HEK293T (cell line): ENCODE results near the gene TTYH2.

ENCODE experiments used
- ARNT ChIP-seq: fragments of 450-650 bp; IDR thresholded peaks from 2 replicates; pipeline ENCODE4 v1.6.1; 2017; ENCODE audit warnings: mild to moderate bottlenecking
- BHLHE40 ChIP-seq: fragments of 450-650 bp; IDR thresholded peaks from 2 replicates; pipeline ENCODE4 v1.6.1; 2016; ENCODE audit warnings: mild to moderate bottlenecking, moderate library complexity, borderline replicate concordance
- CTBP1 ChIP-seq: fragments of 450-650 bp; IDR thresholded peaks from 2 replicates; pipeline ENCODE4 v1.6.1; 2016; ENCODE audit warnings: borderline replicate concordance
- ELF4 ChIP-seq: fragments of 450-650 bp; IDR thresholded peaks from 2 replicates; pipeline ENCODE4 v1.6.1; 2017; ENCODE audit warnings: antibody characterized with exemption
- FOXK2 ChIP-seq: fragments of 450-650 bp; IDR thresholded peaks from 2 replicates; pipeline ENCODE4 v1.6.1; 2016; ENCODE audit warnings: mild to moderate bottlenecking
- FOXM1 ChIP-seq: fragments of 450-650 bp; IDR thresholded peaks from 2 replicates; pipeline ENCODE4 v1.6.1; 2017; ENCODE audit warnings: mild to moderate bottlenecking, borderline replicate concordance
- HDGF ChIP-seq: fragments of 450-650 bp; IDR thresholded peaks from 2 replicates; pipeline ENCODE4 v1.6.1; 2017; ENCODE audit warnings: antibody characterized with exemption, borderline replicate concordance
- L3MBTL2 ChIP-seq: fragments of 450-650 bp; conservative IDR thresholded peaks from 2 replicates; pipeline ENCODE4 v1.6.1; 2016; ENCODE audit warnings: mild to moderate bottlenecking
- LEF1 ChIP-seq: fragments of 450-650 bp; IDR thresholded peaks from 2 replicates; pipeline ENCODE4 v1.6.1; 2017; ENCODE audit warnings: mild to moderate bottlenecking, borderline replicate concordance
- NFRKB ChIP-seq: fragments of 450-650 bp; IDR thresholded peaks from 2 replicates; pipeline ENCODE4 v1.6.1; 2016; ENCODE audit warnings: mild to moderate bottlenecking, moderate library complexity
- SP1 ChIP-seq: fragments of 450-650 bp; IDR thresholded peaks from 2 replicates; pipeline ENCODE4 v1.6.1; 2017
- TARDBP ChIP-seq: fragments of 450-650 bp; IDR thresholded peaks from 2 replicates; pipeline ENCODE4 v1.6.1; 2016
- TF ChIP-seq, protein P1 (sequence below): fragments of 450-650 bp; IDR thresholded peaks from 2 replicates; pipeline ENCODE4 v1.6.1; 2016

- TF ChIP-seq ELF4 (no peak), HDGF (no peak), FOXK2 (no peak), FOXM1 (no peak), CTBP1 (no peak), SP1 (no peak), BHLHE40 (no peak), NFRKB (no peak), L3MBTL2 (0 out of 2 replicates have a peak, but pooled peaks have one; percentile 29), LEF1 (peak; percentile 79; the same call in 1 of the 2 replicates), TARDBP (no peak), ARNT (no peak)
- TF ChIP-seq, protein P1, sequence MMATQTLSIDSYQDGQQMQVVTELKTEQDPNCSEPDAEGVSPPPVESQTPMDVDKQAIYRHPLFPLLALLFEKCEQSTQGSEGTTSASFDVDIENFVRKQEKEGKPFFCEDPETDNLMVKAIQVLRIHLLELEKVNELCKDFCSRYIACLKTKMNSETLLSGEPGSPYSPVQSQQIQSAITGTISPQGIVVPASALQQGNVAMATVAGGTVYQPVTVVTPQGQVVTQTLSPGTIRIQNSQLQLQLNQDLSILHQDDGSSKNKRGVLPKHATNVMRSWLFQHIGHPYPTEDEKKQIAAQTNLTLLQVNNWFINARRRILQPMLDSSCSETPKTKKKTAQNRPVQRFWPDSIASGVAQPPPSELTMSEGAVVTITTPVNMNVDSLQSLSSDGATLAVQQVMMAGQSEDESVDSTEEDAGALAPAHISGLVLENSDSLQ = 0 out of 2 replicates have a peak, but pooled peaks have one; percentile 20
These were observed at the start of gene TTYH2 for GRCh38 chr17:74212913-74213791.
